Measurements from ENCODE around the gene LRRC49.

GRCh38 chr15:71091601-71092000 lies 199.0 kb downstream of the LRRC49 start:
- no peak for TF ChIP-seq CTCF (IDR thresholded peaks at IDR 0.05)
- no peak for TF ChIP-seq EP300 (IDR thresholded peaks at IDR 0.05)
- no peak for TF ChIP-seq POLR2A (IDR thresholded peaks at IDR 0.05)
- no peak for TF ChIP-seq POLR2AphosphoS5 (IDR thresholded peaks at IDR 0.05)

All from upper lobe of left lung (tissue), 4 donors.